HG03064 (cell line): ENCODE results near the gene LRRK1.

Experiments
- ATAC-seq: cut with Tn5 transposase; IDR thresholded peaks from one replicate; pipeline ENCODE4 v1.9.1; 2021; ENCODE audit warnings: low read depth; ENCODE audit not compliant: unreplicated experiment

LRRK1 gene

GRCh38 chr15:101019366-101019896 lies 100.3 kb downstream of the LRRK1 start:
- no peak for ATAC-seq

- no peak for ATAC-seq
Measured at GRCh38 chr15:101020451-101020850, 101.3 kb downstream of the LRRK1 start.

- no peak for ATAC-seq
Measured at GRCh38 chr15:101020945-101021344, 101.8 kb downstream of the LRRK1 start.

- ATAC-seq = no peak
Measured at GRCh38 chr15:101022306-101022705, 103.1 kb downstream of the LRRK1 start.

GRCh38 chr15:101022876-101023275 lies 103.7 kb downstream of the LRRK1 start:
- ATAC-seq = no peak

GRCh38 chr15:101023501-101024072 lies 104.4 kb downstream of the LRRK1 start:
- no peak for ATAC-seq

DNA sequence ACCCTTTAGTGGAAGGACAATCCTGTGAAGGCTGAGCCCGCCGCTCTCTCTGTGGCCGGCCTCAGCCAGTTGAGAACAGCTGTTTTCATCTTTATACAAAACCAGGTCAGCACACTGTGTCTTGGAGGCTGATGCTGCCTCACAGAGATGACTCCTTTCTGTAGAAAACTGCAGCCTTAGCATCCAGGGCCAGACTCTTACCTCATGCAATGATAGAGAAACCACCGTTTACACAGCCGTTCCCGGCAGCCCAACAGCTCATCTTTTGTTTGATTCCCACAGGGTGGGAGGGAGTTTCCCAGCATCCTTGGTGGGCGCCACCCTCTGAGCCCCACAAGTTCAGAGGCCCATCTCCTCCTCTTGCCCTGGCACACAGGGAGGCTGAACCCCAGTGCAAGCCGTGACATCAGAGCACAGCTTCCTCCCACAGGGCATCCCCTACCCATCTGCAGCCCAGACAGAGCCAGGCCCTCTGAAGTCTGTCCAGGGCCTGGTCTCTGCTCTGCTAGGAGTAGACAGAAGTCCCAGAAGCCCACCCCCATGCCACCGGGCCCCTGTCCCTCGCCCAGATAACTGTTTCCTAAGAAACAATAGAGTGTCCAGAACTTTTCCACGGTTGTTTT lies 105.0 kb downstream of the LRRK1 start:
- ATAC-seq = no peak

- no peak for ATAC-seq
Measured at GRCh38 chr15:101024706-101025500, 105.7 kb downstream of the LRRK1 start.

- ATAC-seq = no peak
Measured at GRCh38 chr15:101025501-101025885, 106.3 kb downstream of the LRRK1 start.

- no peak for ATAC-seq
Measured at GRCh38 chr15:101025896-101026631, 106.9 kb downstream of the LRRK1 start.

- ATAC-seq = no peak
Measured at GRCh38 chr15:101026656-101027272, 107.6 kb downstream of the LRRK1 start.

- ATAC-seq = no peak
Measured at GRCh38 chr15:101027273-101027901, 108.2 kb downstream of the LRRK1 start.

- no peak for ATAC-seq
Measured at GRCh38 chr15:101027920-101028319, 108.8 kb downstream of the LRRK1 start.

GRCh38 chr15:101028321-101028720 lies 109.2 kb downstream of the LRRK1 start:
- no peak for ATAC-seq

GRCh38 chr15:101028772-101029438 lies 109.7 kb downstream of the LRRK1 start:
- no peak for ATAC-seq

GRCh38 chr15:101029971-101030661 lies 111.0 kb downstream of the LRRK1 start:
- ATAC-seq = no peak

- ATAC-seq = no peak
Measured at GRCh38 chr15:101031213-101031612, 112.1 kb downstream of the LRRK1 start.

- ATAC-seq = no peak
Measured at GRCh38 chr15:101033801-101034200, 114.6 kb downstream of the LRRK1 start.

DNA sequence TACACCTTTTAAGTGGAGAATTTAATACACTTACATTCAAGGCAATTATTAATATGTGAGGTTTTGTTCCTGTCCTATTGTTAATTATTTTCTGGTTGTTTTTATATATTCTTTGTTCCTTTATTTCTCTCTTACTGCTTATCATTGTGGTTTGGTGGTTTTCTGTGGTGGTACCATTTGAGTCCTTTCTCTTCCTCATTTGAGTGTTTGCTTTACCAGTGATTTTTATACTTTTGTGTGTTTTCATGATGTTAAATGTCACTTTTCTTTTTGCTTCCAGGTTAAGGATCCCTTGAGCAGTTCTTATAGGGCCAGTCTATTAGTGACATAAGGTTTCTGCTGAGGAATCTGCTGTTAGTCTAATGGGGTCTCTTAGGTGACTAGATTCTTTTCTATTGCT lies 116.5 kb downstream of the LRRK1 start:
- ATAC-seq = no peak
